AG04450 (cell line): ENCODE data around the gene CFAP69. TPM values are rescaled to one million over a fixed set of nuclear protein-coding genes. Genes with fewer than 3 reads are reported as not detected.
"Not testable (repeated sequence)": the region's sequence is repeated elsewhere in the genome, so short reads cannot be mapped to it uniquely, and the experiment has no call there.

Source experiments
- CTCF ChIA-PET: fragments of 300-600, 350-600 bp; formaldehyde crosslinking; extraction: SDS; loops from one replicate; lab custom pipeline; 2022; ENCODE audit warnings: antibody characterized with exemption, inconsistent platforms; lab: Charles Lee
- POLR2A ChIA-PET: fragments of 350-600 bp; formaldehyde crosslinking; extraction: SDS; loops from one replicate; lab custom pipeline; 2021; ENCODE audit warnings: antibody characterized with exemption, inconsistent platforms; lab: Yijun Ruan, JAX
- DNase-seq: peaks from one replicate; pipeline ENCODE4 v3.0.0-alpha.2; 2011; ENCODE audit warnings: low read depth, low spot score
- H3K27ac ChIP-seq: one replicate; pipeline ENCODE4 v1.5.1; 2012; ENCODE audit warnings: low read depth, low read length, control low read depth
- H3K27me3 ChIP-seq: one replicate; pipeline ENCODE4 v1.6.0; 2012; ENCODE audit warnings: low read length; ENCODE audit not compliant: control insufficient read depth, insufficient read depth
- H3K4me3 ChIP-seq: 2 replicates; pipeline ENCODE4 v1.5.1; 2011; ENCODE audit warnings: mild to moderate bottlenecking, low read depth, low read length, control low read depth
- H3K9me3 ChIP-seq: 2 replicates; pipeline ENCODE4 v1.5.1; 2012; ENCODE audit warnings: low read length; ENCODE audit not compliant: control insufficient read depth, insufficient read depth
- CTCF ChIP-seq: IDR thresholded peaks from 2 replicates; pipeline ENCODE4 v1.5.1; 2011; ENCODE audit warnings: low read depth, low read length, control low read depth, inconsistent platforms
- polyA plus RNA-seq: library from polyadenylated mRNA; depleted of rRNA; stranded (reverse); fragments of >200 nt; gene quantifications from 2 replicates; pipeline ENCODE4 v1.2.3, GENCODE V29; 2011

The CFAP69 gene
- polyA plus RNA-seq, 1 experiment: 2.4 TPM

GRCh38 chr7:90250601-90251303, 5.8 kb downstream of the CFAP69 start:
- H3K27ac ChIP-seq: no peak overlapping the region
- no peaks in the 10 kb centered on the region for H3K27me3 ChIP-seq
- no peak overlapping the region for H3K4me3 ChIP-seq
- ChIA-PET CTCF (interaction anchor here (0.6 to 1.9 kb wide), 2 partner anchors 17 to 97 kb away, joined by 3 to 6 read pairs; partner anchors contain the start of gene STEAP1), POLR2A (no interaction called here)
- H3K9me3 ChIP-seq: no peaks in the 10 kb centered on the region
- TF ChIP-seq CTCF: no peak
- DNase-seq: no peak

- Histone ChIP-seq H3K4me3 (no peak overlapping the region), H3K9me3 (no peaks in the 10 kb centered on the region), H3K27ac (no peak overlapping the region), H3K27me3 (no peaks in the 10 kb centered on the region)
- no peak for TF ChIP-seq CTCF
- no peak for DNase-seq
- ChIA-PET POLR2A (no interaction called here), CTCF (interaction anchor here (0.7 to 1.9 kb wide), 3 partner anchors 40 to 515 kb away, joined by 5 to 7 read pairs (median 6); partner anchors contain the start of genes STEAP1 and STEAP2)
Observed at GRCh38 chr7:90251304-90251635, 6.3 kb downstream of the CFAP69 start.

GRCh38 chr7:90256011-90256410, 11.0 kb downstream of the CFAP69 start:
- H3K27me3 ChIP-seq, H3K9me3 ChIP-seq, H3K27ac ChIP-seq, DNase-seq, H3K4me3 ChIP-seq, POLR2A ChIA-PET: not testable (repeated sequence)
- CTCF ChIA-PET: interaction anchor here (1.6 kb wide), 1 partner anchor 102 kb away, joined by 14 read pairs; the partner anchor contains the start of gene STEAP1

GRCh38 chr7:90256778-90257177, 11.8 kb downstream of the CFAP69 start:
- POLR2A ChIA-PET: no interaction called here
- H3K4me3 ChIP-seq: no peak overlapping the region
- no peaks in the 10 kb centered on the region for H3K9me3 ChIP-seq
- no peaks in the 10 kb centered on the region for H3K27me3 ChIP-seq
- CTCF ChIA-PET: interaction anchor here (1.6 kb wide), 1 partner anchor 103 kb away, joined by 14 read pairs; the partner anchor contains the start of gene STEAP1
- TF ChIP-seq CTCF: no peak
- DNase-seq: no peak
- H3K27ac ChIP-seq: no peak overlapping the region

- no peak for DNase-seq
- Histone ChIP-seq H3K27me3 (no peaks in the 10 kb centered on the region), H3K9me3 (no peaks in the 10 kb centered on the region), H3K27ac (no peak overlapping the region), H3K4me3 (no peak overlapping the region)
- TF ChIP-seq CTCF: no peak
- ChIA-PET CTCF (interaction anchor here (1.7 kb wide), 1 partner anchor 107 kb away, joined by 16 read pairs; the partner anchor contains the start of gene STEAP1), POLR2A (no interaction called here)
Observed at GRCh38 chr7:90261441-90261840, 16.5 kb downstream of the CFAP69 start.
